ENCODE data around the gene SARDH.

SARDH gene

DNA sequence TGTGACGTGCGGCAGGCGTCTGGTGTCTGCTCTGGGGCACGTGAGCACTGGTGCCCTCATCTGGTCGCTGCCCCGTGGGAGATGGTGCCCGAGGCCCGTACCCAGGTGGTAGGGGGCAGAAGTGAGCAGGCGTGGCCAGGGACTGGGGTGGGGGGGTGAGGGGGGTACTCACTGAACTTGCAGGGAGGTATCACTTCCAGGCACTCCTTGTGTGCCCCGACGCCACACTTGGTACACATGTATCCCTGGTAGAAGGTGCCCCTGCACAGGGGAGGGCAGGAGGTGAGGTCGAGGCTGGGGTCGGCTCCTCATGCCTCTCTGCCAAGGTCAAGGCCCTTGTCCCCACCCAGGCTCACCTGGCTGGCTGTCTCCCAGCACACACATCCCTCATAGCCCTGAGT, 45.2 kb upstream of the SARDH start:
- TF ChIP-seq, protein P1, sequence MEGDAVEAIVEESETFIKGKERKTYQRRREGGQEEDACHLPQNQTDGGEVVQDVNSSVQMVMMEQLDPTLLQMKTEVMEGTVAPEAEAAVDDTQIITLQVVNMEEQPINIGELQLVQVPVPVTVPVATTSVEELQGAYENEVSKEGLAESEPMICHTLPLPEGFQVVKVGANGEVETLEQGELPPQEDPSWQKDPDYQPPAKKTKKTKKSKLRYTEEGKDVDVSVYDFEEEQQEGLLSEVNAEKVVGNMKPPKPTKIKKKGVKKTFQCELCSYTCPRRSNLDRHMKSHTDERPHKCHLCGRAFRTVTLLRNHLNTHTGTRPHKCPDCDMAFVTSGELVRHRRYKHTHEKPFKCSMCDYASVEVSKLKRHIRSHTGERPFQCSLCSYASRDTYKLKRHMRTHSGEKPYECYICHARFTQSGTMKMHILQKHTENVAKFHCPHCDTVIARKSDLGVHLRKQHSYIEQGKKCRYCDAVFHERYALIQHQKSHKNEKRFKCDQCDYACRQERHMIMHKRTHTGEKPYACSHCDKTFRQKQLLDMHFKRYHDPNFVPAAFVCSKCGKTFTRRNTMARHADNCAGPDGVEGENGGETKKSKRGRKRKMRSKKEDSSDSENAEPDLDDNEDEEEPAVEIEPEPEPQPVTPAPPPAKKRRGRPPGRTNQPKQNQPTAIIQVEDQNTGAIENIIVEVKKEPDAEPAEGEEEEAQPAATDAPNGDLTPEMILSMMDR (IDR thresholded peaks at IDR 0.05), result no peak
- DNase-seq (ENCODE audit: low spot score), result no peak
- Histone ChIP-seq H3K4me3 (no peak overlapping the region), H3K27ac (no peak overlapping the region)

DNA sequence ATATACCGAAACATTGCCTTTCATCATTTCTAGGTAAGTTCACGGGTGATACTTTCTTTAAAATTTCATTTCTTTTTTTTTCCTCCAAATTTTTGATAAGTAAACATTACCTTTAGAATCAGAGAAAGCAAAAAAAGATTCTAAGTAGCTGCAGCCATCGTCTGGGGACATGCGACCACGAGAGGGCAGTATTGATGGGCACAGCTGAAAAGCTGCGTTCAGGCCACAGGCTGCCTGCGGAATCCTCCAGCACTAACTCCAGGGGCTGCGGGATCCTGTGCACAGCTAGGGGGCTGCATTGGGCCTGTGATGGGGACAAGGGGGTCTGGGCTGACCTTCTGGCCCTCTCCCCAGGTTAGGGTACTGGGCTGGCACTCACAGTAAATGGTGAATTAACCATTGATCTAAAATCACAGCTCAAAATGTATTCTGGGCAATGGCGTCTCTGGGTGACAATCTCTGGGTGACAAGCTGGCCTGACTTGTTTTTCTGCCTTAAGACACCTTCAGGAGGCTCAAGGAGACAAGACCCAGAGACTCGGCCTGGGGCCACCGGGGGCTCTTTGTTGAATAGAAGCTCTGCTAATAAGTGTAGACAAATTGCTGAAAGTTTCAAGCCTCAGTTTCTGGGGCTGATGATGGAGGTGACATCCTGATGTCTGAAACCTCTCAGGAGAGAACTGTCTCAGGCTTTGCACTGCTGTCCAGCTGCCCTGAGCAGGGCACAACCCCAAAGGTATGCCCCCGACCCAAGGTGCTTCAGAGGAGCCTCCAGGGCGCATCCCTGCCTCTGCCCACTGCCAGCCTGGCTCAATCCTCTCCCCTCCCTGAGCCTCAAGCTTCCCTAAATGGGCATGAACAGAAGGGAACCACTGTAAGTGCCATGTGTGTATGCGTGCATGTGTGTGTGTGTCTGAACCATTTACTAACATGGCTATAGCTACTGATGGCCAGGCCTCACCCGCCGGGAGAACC, 44.3 kb upstream of the SARDH start:
- Histone ChIP-seq H3K4me3 (no peak overlapping the region), H3K27ac (no peak overlapping the region)
- TF ChIP-seq, protein P1 (IDR thresholded peaks at IDR 0.05), result peak; percentile 59
- DNase-seq (ENCODE audit: low spot score), result no peak

DNA sequence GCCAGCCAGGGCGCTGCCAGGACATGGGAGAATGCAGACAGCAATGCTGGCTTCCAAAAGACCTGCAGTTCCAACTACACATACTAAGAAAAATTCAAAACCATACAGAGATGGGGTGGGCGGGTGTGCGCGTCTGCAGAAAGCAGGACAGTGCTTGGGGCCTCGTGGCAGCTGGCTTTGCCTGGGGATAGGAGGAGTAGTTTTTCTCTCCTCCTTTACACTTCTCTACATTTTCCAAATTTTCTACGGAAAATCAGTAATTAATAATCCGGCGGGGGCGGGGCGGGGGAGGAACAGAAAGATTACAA, 43.6 kb upstream of the SARDH start:
- TF ChIP-seq, protein P1 (IDR thresholded peaks at IDR 0.05), result no peak
- Histone ChIP-seq H3K4me3 (no peak overlapping the region), H3K27ac (no peak overlapping the region)
- DNase-seq (ENCODE audit: low spot score), result no peak

DNA sequence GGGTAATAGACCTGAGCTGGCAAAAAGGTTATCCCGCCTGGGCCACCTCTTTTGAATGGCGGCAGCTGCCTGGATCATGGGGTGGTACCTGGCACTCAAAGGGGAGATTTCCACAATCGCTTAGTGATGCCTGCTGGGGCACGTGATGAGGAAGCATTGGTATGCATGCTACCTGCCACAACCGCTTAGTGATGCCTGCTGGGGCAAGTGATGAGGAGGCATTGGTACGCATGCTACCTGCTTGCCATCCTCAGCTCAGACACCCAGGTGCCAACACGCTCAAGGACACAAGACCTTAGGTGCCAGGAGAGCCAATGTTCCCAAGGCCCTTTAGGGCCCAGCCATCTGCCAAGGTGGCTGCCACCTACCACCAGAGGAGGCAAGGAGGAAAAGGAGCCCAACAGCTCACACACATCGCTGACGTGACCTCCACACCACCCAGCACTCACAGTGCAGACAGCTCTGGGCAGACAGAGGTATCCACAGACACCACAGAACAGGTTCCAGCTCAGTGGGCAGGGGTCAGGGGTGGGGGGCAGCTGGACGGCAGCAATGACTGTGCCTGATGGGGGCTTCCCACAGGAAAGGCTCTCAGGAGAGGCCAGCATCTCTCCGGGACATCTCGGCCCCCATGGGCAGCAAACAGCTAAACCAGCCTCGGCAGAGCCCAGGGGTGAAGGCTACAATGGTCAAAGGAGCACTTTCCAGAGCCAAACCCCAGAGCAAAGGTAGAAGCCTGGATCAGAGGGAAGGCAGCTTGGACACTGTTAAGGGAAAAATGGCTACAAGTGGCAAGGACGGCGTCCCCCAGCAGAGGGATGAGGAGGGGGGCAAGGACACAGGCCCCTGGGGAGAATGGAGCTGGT, 43.0 kb upstream of the SARDH start:
- no peak for DNase-seq (ENCODE audit: low spot score)
- TF ChIP-seq, protein P1 (IDR thresholded peaks at IDR 0.05), result no peak
- no peak overlapping the region for H3K4me3 ChIP-seq
- no peak overlapping the region for H3K27ac ChIP-seq

- no peak for DNase-seq (ENCODE audit: low spot score)
- Histone ChIP-seq H3K27ac (no peak overlapping the region), H3K4me3 (no peak overlapping the region)
- TF ChIP-seq, protein P1 (IDR thresholded peaks at IDR 0.05), result no peak
Observed at GRCh38 chr9:133780404-133780945, 42.3 kb upstream of the SARDH start.

- Histone ChIP-seq H3K27ac (no peak overlapping the region), H3K4me3 (no peak overlapping the region)
- no peak for DNase-seq (ENCODE audit: low spot score)
- TF ChIP-seq, protein P1 (IDR thresholded peaks at IDR 0.05), result no peak
Observed at GRCh38 chr9:133779516-133780403, 41.6 kb upstream of the SARDH start.

Data from coronary artery (tissue), 2 donors.